ENCODE results near the gene IMPACT.
A peak's percentile ranks its signal among the peaks of the same experiment; 100 is the strongest.

IMPACT gene

GRCh38 chr18:24397694-24398368 lies 28.6 kb upstream of the IMPACT start, which contains the start of gene OSBPL1A:
OSBPL1A (minus strand) TSS chr18:24397824; CDS start chr18:24377533, 20,291 bp downstream.
- H3K27ac ChIP-seq (ENCODE audit: insufficient read depth, low read length, poor library complexity, severe bottlenecking), result no peak within 1 kb of the TSS
- H3K36me3 ChIP-seq (ENCODE audit: control insufficient read depth, insufficient read depth, low read length), result no peaks in the 10 kb centered on the region
- peak; percentile 65 to 74 (median 69) for DNase-seq
- H3K9me3 ChIP-seq (ENCODE audit: control insufficient read depth, low read length), result no peaks in the 10 kb centered on the region
- H3K27me3 ChIP-seq (replicated peaks; ENCODE audit: control insufficient read depth, insufficient read depth, low read length, poor library complexity, severe bottlenecking), result no peaks in the 10 kb centered on the region
- peak within 1 kb of the TSS; percentile 77 for H3K4me3 ChIP-seq (ENCODE audit: insufficient read depth, low read depth, low read length, poor library complexity, severe bottlenecking)
- peaks cover 9% of the 10 kb centered on the region for H3K4me1 ChIP-seq (ENCODE audit: control insufficient read depth, insufficient read depth, low read length, poor library complexity, severe bottlenecking)

- Histone ChIP-seq H3K27ac (ENCODE audit: insufficient read depth, low read length, poor library complexity, severe bottlenecking) (no peak overlapping the region), H3K4me1 (ENCODE audit: control insufficient read depth, insufficient read depth, low read length, poor library complexity, severe bottlenecking) (peaks cover 9% of the 10 kb centered on the region), H3K27me3 (replicated peaks; ENCODE audit: control insufficient read depth, insufficient read depth, low read length, poor library complexity, severe bottlenecking) (no peaks in the 10 kb centered on the region), H3K36me3 (ENCODE audit: control insufficient read depth, insufficient read depth, low read length) (no peaks in the 10 kb centered on the region), H3K4me3 (ENCODE audit: insufficient read depth, low read depth, low read length, poor library complexity, severe bottlenecking) (no peak overlapping the region), H3K9me3 (ENCODE audit: control insufficient read depth, low read length) (no peaks in the 10 kb centered on the region)
- no peak for DNase-seq
Measured at GRCh38 chr18:24398540-24398939, 27.9 kb upstream of the IMPACT start.

GRCh38 chr18:24400587-24400986 lies 25.9 kb upstream of the IMPACT start:
- DNase-seq, result no peak
- Histone ChIP-seq H3K27ac (ENCODE audit: insufficient read depth, low read length, poor library complexity, severe bottlenecking) (no peak overlapping the region), H3K36me3 (ENCODE audit: control insufficient read depth, insufficient read depth, low read length) (no peaks in the 10 kb centered on the region), H3K4me3 (ENCODE audit: insufficient read depth, low read depth, low read length, poor library complexity, severe bottlenecking) (no peak overlapping the region), H3K4me1 (ENCODE audit: control insufficient read depth, insufficient read depth, low read length, poor library complexity, severe bottlenecking) (peaks cover 9% of the 10 kb centered on the region), H3K9me3 (ENCODE audit: control insufficient read depth, low read length) (no peaks in the 10 kb centered on the region), H3K27me3 (replicated peaks; ENCODE audit: control insufficient read depth, insufficient read depth, low read length, poor library complexity, severe bottlenecking) (no peaks in the 10 kb centered on the region)

GRCh38 chr18:24402209-24402785 lies 24.2 kb upstream of the IMPACT start:
- H3K9me3 ChIP-seq (ENCODE audit: control insufficient read depth, low read length), result no peaks in the 10 kb centered on the region
- H3K27me3 ChIP-seq (replicated peaks; ENCODE audit: control insufficient read depth, insufficient read depth, low read length, poor library complexity, severe bottlenecking), result no peaks in the 10 kb centered on the region
- no peaks in the 10 kb centered on the region for H3K36me3 ChIP-seq (ENCODE audit: control insufficient read depth, insufficient read depth, low read length)
- DNase-seq, result no peak
- peaks cover 5% of the 10 kb centered on the region for H3K4me1 ChIP-seq (ENCODE audit: control insufficient read depth, insufficient read depth, low read length, poor library complexity, severe bottlenecking)
- no peak overlapping the region for H3K27ac ChIP-seq (ENCODE audit: insufficient read depth, low read length, poor library complexity, severe bottlenecking)
- no peak overlapping the region for H3K4me3 ChIP-seq (ENCODE audit: insufficient read depth, low read depth, low read length, poor library complexity, severe bottlenecking)

GRCh38 chr18:24403076-24403475 lies 23.4 kb upstream of the IMPACT start:
- peaks cover 5% of the 10 kb centered on the region for H3K4me1 ChIP-seq (ENCODE audit: control insufficient read depth, insufficient read depth, low read length, poor library complexity, severe bottlenecking)
- H3K36me3 ChIP-seq (ENCODE audit: control insufficient read depth, insufficient read depth, low read length), result no peaks in the 10 kb centered on the region
- no peak overlapping the region for H3K27ac ChIP-seq (ENCODE audit: insufficient read depth, low read length, poor library complexity, severe bottlenecking)
- H3K9me3 ChIP-seq (ENCODE audit: control insufficient read depth, low read length), result no peaks in the 10 kb centered on the region
- no peak overlapping the region for H3K4me3 ChIP-seq (ENCODE audit: insufficient read depth, low read depth, low read length, poor library complexity, severe bottlenecking)
- no peaks in the 10 kb centered on the region for H3K27me3 ChIP-seq (replicated peaks; ENCODE audit: control insufficient read depth, insufficient read depth, low read length, poor library complexity, severe bottlenecking)
- no peak for DNase-seq

- Histone ChIP-seq H3K27me3 (replicated peaks; ENCODE audit: control insufficient read depth, insufficient read depth, low read length, poor library complexity, severe bottlenecking) (no peaks in the 10 kb centered on the region), H3K9me3 (ENCODE audit: control insufficient read depth, low read length) (no peaks in the 10 kb centered on the region), H3K36me3 (ENCODE audit: control insufficient read depth, insufficient read depth, low read length) (no peaks in the 10 kb centered on the region), H3K4me3 (ENCODE audit: insufficient read depth, low read depth, low read length, poor library complexity, severe bottlenecking) (no peak overlapping the region), H3K4me1 (ENCODE audit: control insufficient read depth, insufficient read depth, low read length, poor library complexity, severe bottlenecking) (no peaks in the 10 kb centered on the region), H3K27ac (ENCODE audit: insufficient read depth, low read length, poor library complexity, severe bottlenecking) (no peak overlapping the region)
- DNase-seq, result no peak
Measured at GRCh38 chr18:24404591-24404990, 21.9 kb upstream of the IMPACT start.

- H3K36me3 ChIP-seq (ENCODE audit: control insufficient read depth, insufficient read depth, low read length), result no peaks in the 10 kb centered on the region
- H3K4me1 ChIP-seq (ENCODE audit: control insufficient read depth, insufficient read depth, low read length, poor library complexity, severe bottlenecking), result no peaks in the 10 kb centered on the region
- H3K4me3 ChIP-seq (ENCODE audit: insufficient read depth, low read depth, low read length, poor library complexity, severe bottlenecking), result no peak overlapping the region
- DNase-seq, result no peak
- no peak overlapping the region for H3K27ac ChIP-seq (ENCODE audit: insufficient read depth, low read length, poor library complexity, severe bottlenecking)
- H3K27me3 ChIP-seq (replicated peaks; ENCODE audit: control insufficient read depth, insufficient read depth, low read length, poor library complexity, severe bottlenecking), result no peaks in the 10 kb centered on the region
- H3K9me3 ChIP-seq (ENCODE audit: control insufficient read depth, low read length), result no peaks in the 10 kb centered on the region
Measured at GRCh38 chr18:24408496-24408895, 18.0 kb upstream of the IMPACT start.

GRCh38 chr18:24413148-24413547 lies 13.3 kb upstream of the IMPACT start:
- no peak overlapping the region for H3K27ac ChIP-seq (ENCODE audit: insufficient read depth, low read length, poor library complexity, severe bottlenecking)
- no peak for DNase-seq
- H3K4me3 ChIP-seq (ENCODE audit: insufficient read depth, low read depth, low read length, poor library complexity, severe bottlenecking), result no peak overlapping the region
- H3K36me3 ChIP-seq (ENCODE audit: control insufficient read depth, insufficient read depth, low read length), result no peaks in the 10 kb centered on the region
- no peaks in the 10 kb centered on the region for H3K27me3 ChIP-seq (replicated peaks; ENCODE audit: control insufficient read depth, insufficient read depth, low read length, poor library complexity, severe bottlenecking)
- no peaks in the 10 kb centered on the region for H3K9me3 ChIP-seq (ENCODE audit: control insufficient read depth, low read length)
- no peaks in the 10 kb centered on the region for H3K4me1 ChIP-seq (ENCODE audit: control insufficient read depth, insufficient read depth, low read length, poor library complexity, severe bottlenecking)

GRCh38 chr18:24414349-24415003 lies 12.0 kb upstream of the IMPACT start:
- Histone ChIP-seq H3K4me1 (ENCODE audit: control insufficient read depth, insufficient read depth, low read length, poor library complexity, severe bottlenecking) (no peaks in the 10 kb centered on the region), H3K36me3 (ENCODE audit: control insufficient read depth, insufficient read depth, low read length) (no peaks in the 10 kb centered on the region), H3K27me3 (replicated peaks; ENCODE audit: control insufficient read depth, insufficient read depth, low read length, poor library complexity, severe bottlenecking) (no peaks in the 10 kb centered on the region), H3K4me3 (ENCODE audit: insufficient read depth, low read depth, low read length, poor library complexity, severe bottlenecking) (no peak overlapping the region), H3K27ac (ENCODE audit: insufficient read depth, low read length, poor library complexity, severe bottlenecking) (no peak overlapping the region), H3K9me3 (ENCODE audit: control insufficient read depth, low read length) (no peaks in the 10 kb centered on the region)
- DNase-seq, result no peak

GRCh38 chr18:24417480-24417879 lies 9.0 kb upstream of the IMPACT start:
- Histone ChIP-seq H3K27me3 (replicated peaks; ENCODE audit: control insufficient read depth, insufficient read depth, low read length, poor library complexity, severe bottlenecking) (no peaks in the 10 kb centered on the region), H3K9me3 (ENCODE audit: control insufficient read depth, low read length) (no peaks in the 10 kb centered on the region), H3K36me3 (ENCODE audit: control insufficient read depth, insufficient read depth, low read length) (no peaks in the 10 kb centered on the region), H3K27ac (ENCODE audit: insufficient read depth, low read length, poor library complexity, severe bottlenecking) (no peak overlapping the region), H3K4me1 (ENCODE audit: control insufficient read depth, insufficient read depth, low read length, poor library complexity, severe bottlenecking) (no peaks in the 10 kb centered on the region), H3K4me3 (ENCODE audit: insufficient read depth, low read depth, low read length, poor library complexity, severe bottlenecking) (no peak overlapping the region)
- no peak for DNase-seq

All from effector memory CD4-positive, alpha-beta T cell (primary cell).